Activated B cell treated with CpG ODN at 0.5 μM for 24 hours (primary cell): ENCODE results near the gene SMAD9. TPM values are rescaled to one million over a fixed set of nuclear protein-coding genes. Genes with fewer than 3 reads are reported as not detected.

Source experiments
- ATAC-seq: fragments of 200-7000 bp; cut with Tn5 transposase; one replicate; pipeline ENCODE4 v1.10.0; 2021; ENCODE audit warnings: low read depth, mild to moderate bottlenecking, moderate library complexity
- CTCF ChIA-PET: fragments of 350-600 bp; sonication (Branson Sonifier 250); formaldehyde crosslinking; loops from one replicate; lab custom pipeline; 2021; ENCODE audit warnings: antibody characterized with exemption; lab: Charles Lee
- POLR2A ChIA-PET: fragments of 350-600 bp; sonication (Branson Sonifier 250); formaldehyde crosslinking; loops from one replicate; lab custom pipeline; 2021; ENCODE audit warnings: antibody characterized with exemption; lab: Charles Lee
- DNase-seq: peaks from one replicate; pipeline ENCODE4 v3.0.0; 2022
- H3K27ac Mint-ChIP-seq: one replicate; pipeline ENCODE4 v1.8.0; 2020; ENCODE audit warnings: mixed read lengths
- H3K27me3 Mint-ChIP-seq: one replicate; pipeline ENCODE4 v1.8.0; 2021; ENCODE audit warnings: mixed read lengths
- H3K36me3 Mint-ChIP-seq: one replicate; pipeline ENCODE4 v1.8.0; 2021; ENCODE audit warnings: low read depth, mixed read lengths
- H3K4me1 Mint-ChIP-seq: one replicate; pipeline ENCODE4 v1.8.0; 2021; ENCODE audit warnings: mixed read lengths
- H3K4me3 Mint-ChIP-seq: one replicate; pipeline ENCODE4 v1.8.0; 2020; ENCODE audit warnings: mild to moderate bottlenecking, mixed read lengths
- H3K9me3 Mint-ChIP-seq: one replicate; pipeline ENCODE4 v1.8.0; 2020; ENCODE audit warnings: mixed read lengths
- CTCF ChIP-seq: fragments of 200-600 bp; IDR thresholded peaks from one replicate; pipeline ENCODE4 v1.8.0; 2022; ENCODE audit warnings: antibody characterized with exemption, mild to moderate bottlenecking
- intact Hi-C: fragments of 100-400 bp; cut with micrococcal nuclease; formaldehyde crosslinking; loops from one replicate; pipeline ENCODE4 v1.15.1; 2024
- total RNA-seq: library from RNA; stranded (reverse); gene quantifications from 2 replicates; pipeline ENCODE4 v1.2.3, GENCODE V29; 2022

SMAD9 gene
- total RNA-seq, 1 donor from 2014 or later = not detected

DNA sequence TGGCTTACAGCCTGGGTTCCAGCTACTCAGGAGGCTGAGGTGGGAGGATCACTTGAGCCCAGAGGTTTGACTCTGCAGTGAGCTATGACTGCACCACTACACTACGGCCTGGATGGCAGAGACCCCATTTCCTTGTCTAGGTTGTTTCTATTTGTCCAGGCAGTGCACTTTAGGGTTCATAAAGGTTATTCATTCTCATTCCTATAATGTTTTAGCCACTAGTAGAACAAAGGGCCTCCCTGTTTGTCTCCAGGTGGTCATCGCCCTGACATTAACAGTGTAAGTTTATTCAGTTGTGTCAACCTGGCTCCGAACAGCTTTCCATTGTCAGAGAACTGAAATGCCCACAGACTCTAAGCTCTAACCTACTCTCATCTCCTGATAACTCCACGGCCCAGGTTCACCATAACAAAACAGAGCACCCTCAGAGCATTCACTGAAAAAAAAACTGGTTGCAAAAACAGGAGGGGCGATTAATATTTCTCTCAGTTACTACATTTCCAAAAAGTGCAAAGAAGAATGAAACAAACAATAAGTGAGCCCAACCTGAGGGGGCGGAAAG lies 37.1 kb downstream of the SMAD9 start:
- H3K9me3 Mint-ChIP-seq = no peaks in the 10 kb centered on the region
- POLR2A ChIA-PET = no interaction called here
- no peaks in the 10 kb centered on the region for H3K4me1 Mint-ChIP-seq
- H3K27ac Mint-ChIP-seq = no peak overlapping the region
- H3K27me3 Mint-ChIP-seq = peaks cover 23% of the 10 kb centered on the region
- TF ChIP-seq CTCF = no peak
- DNase-seq (no peak), ATAC-seq (no peak)
- intact Hi-C loops = no loop called here
- CTCF ChIA-PET = no interaction called here
- H3K36me3 Mint-ChIP-seq = no peaks in the 10 kb centered on the region
- H3K4me3 Mint-ChIP-seq = no peak overlapping the region

- TF ChIP-seq CTCF = no peak
- Mint-ChIP-seq H3K4me1 (no peaks in the 10 kb centered on the region), H3K36me3 (no peaks in the 10 kb centered on the region), H3K27ac (no peak overlapping the region), H3K27me3 (peaks cover 14% of the 10 kb centered on the region), H3K9me3 (no peaks in the 10 kb centered on the region), H3K4me3 (no peak overlapping the region)
- ChIA-PET CTCF (no interaction called here), POLR2A (no interaction called here)
- DNase-seq (no peak), ATAC-seq (no peak)
- intact Hi-C loops = no loop called here
These were observed 39.1 kb downstream of the SMAD9 start for GRCh38 chr13:36880961-36881360.

DNA sequence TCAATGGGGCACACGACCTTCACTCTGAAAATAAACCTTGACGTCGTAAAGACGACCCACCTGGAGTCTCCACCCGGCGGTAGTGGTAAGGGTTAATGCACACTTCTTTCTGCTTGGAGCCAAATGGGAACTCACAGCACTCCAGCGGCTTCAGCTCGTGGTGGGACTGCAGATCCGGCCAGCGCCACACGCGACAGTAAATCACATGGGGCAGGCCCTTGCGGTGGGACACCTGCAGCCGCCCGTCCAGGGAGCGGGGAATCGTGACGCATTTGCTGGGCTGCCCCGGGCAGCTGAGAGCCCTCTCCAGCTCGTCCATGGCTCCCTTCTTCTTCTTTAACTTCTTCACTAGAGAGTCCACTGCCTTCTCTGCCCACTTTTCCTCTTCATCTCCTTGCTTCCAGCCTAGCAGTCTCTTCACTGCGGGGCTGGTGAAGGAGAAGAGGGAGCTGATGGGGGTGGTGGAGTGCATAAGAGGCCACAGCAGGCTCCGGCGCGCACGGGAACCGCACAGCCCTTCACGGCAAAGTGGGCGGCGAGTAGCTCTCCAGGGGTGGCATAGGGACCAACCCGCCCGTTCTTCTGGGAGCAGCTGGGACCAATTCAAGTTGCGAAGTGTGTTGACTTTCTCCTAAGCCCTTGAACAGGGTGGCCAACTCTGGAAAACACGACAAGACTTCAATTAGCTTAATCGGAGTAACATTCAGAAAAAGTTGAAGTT lies 40.7 kb downstream of the SMAD9 start:
- no peak overlapping the region for H3K27ac Mint-ChIP-seq
- no peak for TF ChIP-seq CTCF
- H3K27me3 Mint-ChIP-seq = peaks cover 9% of the 10 kb centered on the region
- H3K9me3 Mint-ChIP-seq = no peaks in the 10 kb centered on the region
- CTCF ChIA-PET = no interaction called here
- no peaks in the 10 kb centered on the region for H3K36me3 Mint-ChIP-seq
- no peak overlapping the region for H3K4me3 Mint-ChIP-seq
- no peaks in the 10 kb centered on the region for H3K4me1 Mint-ChIP-seq
- POLR2A ChIA-PET = no interaction called here
- DNase-seq (no peak), ATAC-seq (no peak)
- intact Hi-C loops = no loop called here

DNA sequence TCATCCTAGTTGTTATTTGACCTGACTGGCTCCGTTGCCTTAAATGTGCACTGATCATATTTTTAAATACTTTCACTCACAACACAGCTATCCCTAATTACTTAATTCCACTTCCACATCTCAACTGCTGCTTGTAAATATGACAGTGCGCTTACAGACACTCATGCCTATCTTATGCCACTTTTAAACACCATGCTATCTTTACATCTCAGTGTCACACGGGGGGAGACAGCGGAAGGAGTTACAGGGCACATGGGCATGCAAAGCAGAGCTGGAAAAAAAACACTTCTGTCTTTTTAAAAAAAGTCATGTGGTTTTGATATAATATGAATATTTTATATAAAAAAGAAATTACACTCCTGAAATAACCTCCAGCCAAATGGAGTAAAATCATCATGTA lies 44.1 kb downstream of the SMAD9 start:
- POLR2A ChIA-PET = no interaction called here
- DNase-seq (no peak), ATAC-seq (no peak)
- CTCF ChIA-PET = no interaction called here
- H3K36me3 Mint-ChIP-seq = no peaks in the 10 kb centered on the region
- no peaks in the 10 kb centered on the region for H3K4me1 Mint-ChIP-seq
- no peak for TF ChIP-seq CTCF
- no peak overlapping the region for H3K27ac Mint-ChIP-seq
- intact Hi-C loops = no loop called here
- H3K9me3 Mint-ChIP-seq = no peaks in the 10 kb centered on the region
- no peak overlapping the region for H3K4me3 Mint-ChIP-seq
- peaks cover 16% of the 10 kb centered on the region for H3K27me3 Mint-ChIP-seq

DNA sequence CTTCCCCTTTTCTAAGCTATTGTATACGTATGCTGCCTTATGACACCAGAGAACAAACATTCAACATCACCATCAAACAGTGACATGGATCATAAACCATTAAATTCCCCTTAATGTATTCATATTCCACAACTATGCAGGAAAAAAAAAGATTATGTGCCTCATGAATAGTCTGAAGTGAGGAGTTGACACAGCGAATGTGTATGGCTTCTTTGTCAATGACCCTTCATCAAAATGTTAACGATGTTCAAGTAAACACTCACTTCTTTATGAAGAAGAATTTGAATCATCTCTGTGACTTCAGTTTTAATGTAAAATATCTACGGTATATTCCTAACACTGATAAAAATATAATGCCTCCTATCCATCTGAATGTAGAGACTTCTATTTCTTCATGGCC lies 44.6 kb downstream of the SMAD9 start:
- Mint-ChIP-seq H3K4me3 (no peak overlapping the region), H3K9me3 (no peaks in the 10 kb centered on the region), H3K36me3 (no peaks in the 10 kb centered on the region), H3K4me1 (no peaks in the 10 kb centered on the region), H3K27me3 (peaks cover 15% of the 10 kb centered on the region), H3K27ac (no peak overlapping the region)
- intact Hi-C loops = no loop called here
- ChIA-PET CTCF (no interaction called here), POLR2A (no interaction called here)
- ATAC-seq (no peak), DNase-seq (no peak)
- TF ChIP-seq CTCF = no peak
